NB4 (cell line): Measurements from ENCODE around the gene ERCC8.
A peak's percentile ranks its signal among the peaks of the same experiment; 100 is the strongest.
"Not testable (repeated sequence)": the region's sequence is repeated elsewhere in the genome, so short reads cannot be mapped to it uniquely, and the experiment has no call there.

Experiments used
- DNase-seq: peaks from one replicate; pipeline ENCODE4 v3.0.0; 2010; ENCODE audit warnings: low read depth
- H3K4me3 ChIP-seq: one replicate; pipeline ENCODE4 v1.5.1; 2011; ENCODE audit warnings: mild to moderate bottlenecking, low read depth, low read length, moderate library complexity
- CTCF ChIP-seq: IDR thresholded peaks from one replicate; pipeline ENCODE4 v1.5.1; 2012; ENCODE audit warnings: low read depth, low read length
- MAX ChIP-seq: IDR thresholded peaks from 2 replicates; pipeline ENCODE4 v1.6.1; 2011; ENCODE audit warnings: low read depth, low read length
- MYC ChIP-seq: IDR thresholded peaks from 2 replicates; pipeline ENCODE4 v1.6.1; 2011; ENCODE audit warnings: low read depth, low read length
- POLR2A ChIP-seq: IDR thresholded peaks from 2 replicates; pipeline ENCODE4 v1.6.1; 2011; ENCODE audit warnings: mild to moderate bottlenecking; ENCODE audit not compliant: insufficient read length; ENCODE audit errors: extremely low read depth

ERCC8 gene

GRCh38 chr5:60944904-60945812 lies at the start of gene ERCC8, which contains the start of gene NDUFAF2:
ERCC8 (minus strand) TSS chr5:60945070; CDS start chr5:60945008, 62 bp downstream.
NDUFAF2 (plus strand) TSS chr5:60945205; CDS start chr5:60945256, 51 bp downstream.
- peak; percentile 53 for TF ChIP-seq MYC
- TF ChIP-seq POLR2A, result peak; percentile 64
- no peak for TF ChIP-seq CTCF
- peak; percentile 61; the same call in 1 of the 2 replicates for TF ChIP-seq MAX
- H3K4me3 ChIP-seq, result peak within 1 kb of the TSS; percentile 94
- peak; percentile 93 for DNase-seq

- H3K4me3 ChIP-seq, result no peak overlapping the region
- DNase-seq, result no peak
- no peak for TF ChIP-seq MYC
- TF ChIP-seq CTCF, result no peak
Measured at GRCh38 chr5:60993875-60994571, 49.2 kb upstream of the ERCC8 start.

- DNase-seq, result peak; percentile 17
- TF ChIP-seq CTCF, result no peak
- TF ChIP-seq POLR2A, result no peak
- TF ChIP-seq MYC, result no peak
- no peak for TF ChIP-seq MAX
- H3K4me3 ChIP-seq, result no peak overlapping the region
Measured at GRCh38 chr5:60993425-60993824, 48.6 kb upstream of the ERCC8 start.

GRCh38 chr5:60992871-60993270 lies 48.0 kb upstream of the ERCC8 start:
- H3K4me3 ChIP-seq, result no peak overlapping the region
- TF ChIP-seq MYC (no peak), CTCF (no peak), MAX (no peak), POLR2A (no peak)
- no peak for DNase-seq

GRCh38 chr5:60989790-60990189 lies 44.9 kb upstream of the ERCC8 start:
- TF ChIP-seq MYC, result no peak
- TF ChIP-seq MAX, result no peak
- TF ChIP-seq POLR2A, result no peak
- TF ChIP-seq CTCF, result no peak
- H3K4me3 ChIP-seq, result no peak overlapping the region
- DNase-seq, result no peak

GRCh38 chr5:60982127-60982526 lies 37.3 kb upstream of the ERCC8 start:
- H3K4me3 ChIP-seq, DNase-seq: not testable (repeated sequence)
